Pancreas (tissue), 10 donors: ENCODE data around the gene IQSEC1. TPM values are rescaled to one million over a fixed set of nuclear protein-coding genes. Genes with fewer than 3 reads are reported as not detected.

Experiments
- ATAC-seq, 4 donors: fragments of 200-7000 bp; cut with Tn5 transposase; one replicate each; pipeline versions ENCODE4 v1.8.0 to v1.9.1; 2020; ENCODE audit warnings: mild to moderate bottlenecking in 4 of 4, moderate library complexity in 4 of 4
- DNase-seq, 6 donors: peaks; one replicate each; pipeline ENCODE4 v3.0.0-alpha.2; 2020
- FAIRE-seq: peaks from 2 replicates; lab custom pipeline; 2012; peaks lifted over from hg19 to GRCh38; lab: Jason Lieb, UNC
- H3K27ac ChIP-seq, 4 donors: fragments of 200-600 bp; sonication (generic); 1 replicate in 3 of 4; 2 replicates in 1 of 4; pipeline versions ENCODE4 v1.5.0 to v1.8.0; 2020
- H3K27me3 ChIP-seq, 4 donors: fragments of 200-600 bp; one replicate each; pipeline ENCODE4 v1.8.0; 2021
- H3K36me3 ChIP-seq, 3 donors: fragments of 200-600 bp; sonication (generic) in 1 of 3; one replicate each; pipeline versions ENCODE4 v1.5.0 to v1.8.0; 2020 to 2021
- H3K4me1 ChIP-seq, 3 donors: fragments of 200-600 bp; one replicate each; pipeline ENCODE4 v1.8.0; 2021
- H3K4me3 ChIP-seq, 4 donors: fragments of 200-600 bp; sonication (generic) in 2 of 4; one replicate each; pipeline versions ENCODE4 v1.5.0 to v1.8.0; 2020 to 2021
- H3K9me3 ChIP-seq, 4 donors: fragments of 200-600 bp; one replicate each; pipeline ENCODE4 v1.8.0; 2021
- WGBS, 2 donors: extraction: QIAGEN DNeasy Blood & Tissue Kit; methylation state at CpG; one replicate each; pipeline ENCODE4 v1.1.7; 2013; 5-methylcytosine and 5-hydroxymethylcytosine counted together
- intact Hi-C, 3 donors: fragments of 100-400 bp; cut with DNase I; formaldehyde crosslinking; loops; one replicate each; pipeline versions ENCODE4 v1.11.1 to v1.14.2; 2022
- polyA plus RNA-seq, 2 donors: library from polyadenylated mRNA; stranded (reverse); fragments of 200-250 nt; gene quantifications; one replicate each; pipeline ENCODE4 v1.2.3, GENCODE V29; 2013
- total RNA-seq, 6 donors: library from RNA; stranded (reverse); fragmentation: NEBNext Ultra II Directional in 4 of 6; extraction: Animal tissue kit (Norgen Biotek cat#: 25700) in 4 of 6; gene quantifications; one replicate each; pipeline versions ENCODE4 v1.2.1 to v1.2.4, GENCODE V29; 2021 to 2023
- TF ChIP-seq, protein P1 (sequence below), 4 donors: fragments of 200-600 bp; sonication (generic) in 3 of 4; IDR thresholded peaks; one replicate each; pipeline versions ENCODE4 v1.5.0 to v1.8.0; 2021; ENCODE audit warnings: antibody characterized with exemption in 4 of 4
- donor health status: healthy with polysubstance abuse.
- donor health status: DM: no; HTN: no; CAD: no; lungs with moderate emphysema.
- donor health status: DM: no; HTN: no; CAD: no.
- donor health status: control.
- donor health status: control.
- donor health status: Bipolar disorder and iron deficiency.
- donor health status: DM: yes; HTN: yes; CAD: no.
- donor health status: DM: no; HTN: no; CAD: no.
- donor health status: DM: no; HTN: no; CAD: no.
- donor health status: DM: yes; HTN: yes; CAD: no.

Gene IQSEC1
- total and polyA plus RNA-seq, 8 donors: 15.0 to 27.9 (median 23.1) TPM

DNA sequence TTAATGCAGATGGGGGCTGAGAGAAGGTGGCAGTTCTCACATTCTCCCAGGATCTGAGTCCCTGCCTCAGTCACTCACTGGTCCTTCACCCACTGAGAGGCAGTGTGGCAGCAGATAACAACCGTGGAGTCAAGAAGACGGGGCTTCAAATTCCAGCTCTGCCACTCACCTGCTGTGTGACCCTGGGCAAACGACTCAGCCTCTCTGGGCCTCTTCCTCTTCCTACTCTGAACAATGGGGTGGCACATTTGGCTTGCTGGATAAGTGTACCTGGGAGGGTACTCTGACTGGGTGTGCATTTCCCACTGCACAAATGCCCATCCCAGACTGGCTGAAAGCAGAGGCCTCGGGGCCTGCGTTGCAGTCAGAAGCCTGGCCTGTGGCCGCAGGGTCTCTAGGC, 10.0 kb upstream of the IQSEC1 start:
- H3K36me3 ChIP-seq: no peaks in the 10 kb centered on the region
- peaks cover under 1 to 6% (median 5%) of the 10 kb centered on the region in 3 donors for H3K4me1 ChIP-seq
- ATAC-seq (no peak), FAIRE-seq (no peak), DNase-seq (no peak)
- WGBS, 2 donors: 88 to 92% methylated on average over 6 of the region's 6 CpGs
- H3K4me3 ChIP-seq: no peak overlapping the region
- no peaks in the 10 kb centered on the region for H3K9me3 ChIP-seq
- no peak overlapping the region for H3K27ac ChIP-seq
- H3K27me3 ChIP-seq: no peaks in the 10 kb centered on the region
- intact Hi-C loops: no loop called here
- TF ChIP-seq, protein P1, sequence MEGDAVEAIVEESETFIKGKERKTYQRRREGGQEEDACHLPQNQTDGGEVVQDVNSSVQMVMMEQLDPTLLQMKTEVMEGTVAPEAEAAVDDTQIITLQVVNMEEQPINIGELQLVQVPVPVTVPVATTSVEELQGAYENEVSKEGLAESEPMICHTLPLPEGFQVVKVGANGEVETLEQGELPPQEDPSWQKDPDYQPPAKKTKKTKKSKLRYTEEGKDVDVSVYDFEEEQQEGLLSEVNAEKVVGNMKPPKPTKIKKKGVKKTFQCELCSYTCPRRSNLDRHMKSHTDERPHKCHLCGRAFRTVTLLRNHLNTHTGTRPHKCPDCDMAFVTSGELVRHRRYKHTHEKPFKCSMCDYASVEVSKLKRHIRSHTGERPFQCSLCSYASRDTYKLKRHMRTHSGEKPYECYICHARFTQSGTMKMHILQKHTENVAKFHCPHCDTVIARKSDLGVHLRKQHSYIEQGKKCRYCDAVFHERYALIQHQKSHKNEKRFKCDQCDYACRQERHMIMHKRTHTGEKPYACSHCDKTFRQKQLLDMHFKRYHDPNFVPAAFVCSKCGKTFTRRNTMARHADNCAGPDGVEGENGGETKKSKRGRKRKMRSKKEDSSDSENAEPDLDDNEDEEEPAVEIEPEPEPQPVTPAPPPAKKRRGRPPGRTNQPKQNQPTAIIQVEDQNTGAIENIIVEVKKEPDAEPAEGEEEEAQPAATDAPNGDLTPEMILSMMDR (IDR thresholded peaks at IDR 0.05): no peak

DNA sequence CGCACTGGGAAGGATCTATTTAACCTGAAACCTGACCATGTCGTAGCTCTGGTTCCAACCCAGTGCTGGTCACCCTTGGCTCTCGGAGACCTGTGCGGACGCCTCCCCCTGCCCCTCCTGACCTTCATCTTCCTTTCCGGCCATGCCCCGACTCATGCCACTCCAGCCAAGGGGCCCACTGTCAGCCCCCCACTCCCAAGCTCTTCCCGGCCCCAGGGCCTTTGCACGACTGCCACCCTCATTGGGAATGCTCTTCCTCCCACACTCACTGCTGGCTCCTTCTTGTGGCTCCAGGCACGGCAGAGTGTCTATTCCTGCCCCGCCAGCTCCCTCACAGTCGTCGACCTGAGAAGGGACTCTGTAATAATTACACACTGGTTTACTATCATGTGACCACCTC, 9.4 kb upstream of the IQSEC1 start:
- Histone ChIP-seq H3K9me3 (no peaks in the 10 kb centered on the region), H3K4me1 (peaks cover 4 to 11% (median 9%) of the 10 kb centered on the region in 3 donors), H3K36me3 (no peaks in the 10 kb centered on the region), H3K27me3 (no peaks in the 10 kb centered on the region), H3K4me3 (no peak overlapping the region), H3K27ac (no peak overlapping the region)
- DNase-seq: no peak
- TF ChIP-seq, protein P1 (IDR thresholded peaks at IDR 0.05): no peak
- intact Hi-C loops: no loop called here
- WGBS, 2 donors: 89 to 93% methylated on average over 13 of the region's 13 CpGs
- FAIRE-seq: no peak
- ATAC-seq: no peak

DNA sequence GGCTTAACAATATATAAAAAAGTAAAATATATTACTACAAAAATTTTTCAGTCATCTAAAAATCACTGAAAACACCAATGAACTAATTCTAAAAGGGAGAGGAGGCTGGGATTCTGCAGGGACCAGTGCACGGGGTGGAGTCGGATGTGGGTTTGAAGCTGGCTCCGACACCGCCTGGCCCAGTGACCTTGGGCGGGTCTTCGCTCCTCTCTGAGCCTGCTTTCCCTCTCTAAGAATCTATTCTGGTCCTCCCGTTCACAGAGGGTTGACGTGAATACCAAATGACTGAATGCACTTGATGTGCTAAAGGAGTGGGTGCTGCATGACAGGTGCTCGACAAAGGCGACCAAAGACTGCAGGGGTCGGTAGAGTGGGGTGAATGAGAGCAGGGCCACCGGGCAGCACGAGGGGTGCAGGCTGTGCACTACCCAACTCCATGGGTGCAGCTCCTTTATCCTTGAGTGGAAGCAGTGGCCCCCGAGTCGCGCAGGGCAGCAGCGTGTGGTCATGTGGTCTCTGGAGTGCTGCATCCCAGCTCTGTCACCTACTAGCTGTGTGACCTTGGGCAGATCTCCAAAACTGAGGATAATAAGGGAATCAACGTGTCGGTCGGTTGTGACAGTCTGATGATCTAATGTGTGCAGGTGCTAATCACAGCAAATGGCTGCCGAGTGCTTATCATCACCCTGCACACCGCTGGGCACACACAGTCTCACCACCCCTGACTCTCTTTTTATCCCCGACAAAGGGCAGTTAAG, 8.6 kb upstream of the IQSEC1 start:
- no peak overlapping the region for H3K27ac ChIP-seq
- H3K27me3 ChIP-seq: no peaks in the 10 kb centered on the region
- H3K4me3 ChIP-seq: no peak overlapping the region
- ATAC-seq: no peak
- peaks cover 4 to 11% (median 9%) of the 10 kb centered on the region in 3 donors for H3K4me1 ChIP-seq
- H3K9me3 ChIP-seq: no peaks in the 10 kb centered on the region
- 68 to 72% methylated on average over 23 of the region's 23 CpGs for WGBS, 2 donors
- no peak for DNase-seq
- intact Hi-C loops: no loop called here
- TF ChIP-seq, protein P1 (IDR thresholded peaks at IDR 0.05): no peak
- no peak for FAIRE-seq
- no peaks in the 10 kb centered on the region for H3K36me3 ChIP-seq

DNA sequence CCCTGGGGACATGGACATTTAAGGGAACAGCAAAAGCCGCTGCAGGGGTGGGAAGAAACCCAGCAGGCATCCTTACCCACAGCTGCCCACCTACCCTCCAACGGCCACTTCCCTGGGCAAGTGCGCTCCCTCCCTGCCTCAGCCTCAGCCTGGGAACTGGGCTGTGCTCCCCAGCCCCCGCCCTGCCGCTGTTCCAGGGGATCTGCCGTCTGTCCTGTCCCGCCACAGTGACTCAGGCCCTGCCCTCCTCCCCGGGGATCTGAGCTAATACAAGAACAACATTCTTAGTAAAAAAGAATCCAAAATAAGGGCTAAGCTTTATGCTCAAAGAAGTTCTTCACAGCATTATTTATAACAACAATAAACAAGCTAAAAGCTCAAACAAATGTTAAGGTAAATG, 7.4 kb upstream of the IQSEC1 start:
- Histone ChIP-seq H3K4me1 (peaks cover 4 to 11% (median 9%) of the 10 kb centered on the region in 3 donors), H3K4me3 (no peak overlapping the region), H3K27ac (no peak overlapping the region), H3K36me3 (no peaks in the 10 kb centered on the region), H3K27me3 (no peaks in the 10 kb centered on the region), H3K9me3 (no peaks in the 10 kb centered on the region)
- ATAC-seq (no peak), FAIRE-seq (no peak), DNase-seq (no peak)
- TF ChIP-seq, protein P1 (IDR thresholded peaks at IDR 0.05): no peak
- WGBS, 2 donors: 77 to 80% methylated on average over 8 of the region's 8 CpGs
- intact Hi-C loops: no loop called here

DNA sequence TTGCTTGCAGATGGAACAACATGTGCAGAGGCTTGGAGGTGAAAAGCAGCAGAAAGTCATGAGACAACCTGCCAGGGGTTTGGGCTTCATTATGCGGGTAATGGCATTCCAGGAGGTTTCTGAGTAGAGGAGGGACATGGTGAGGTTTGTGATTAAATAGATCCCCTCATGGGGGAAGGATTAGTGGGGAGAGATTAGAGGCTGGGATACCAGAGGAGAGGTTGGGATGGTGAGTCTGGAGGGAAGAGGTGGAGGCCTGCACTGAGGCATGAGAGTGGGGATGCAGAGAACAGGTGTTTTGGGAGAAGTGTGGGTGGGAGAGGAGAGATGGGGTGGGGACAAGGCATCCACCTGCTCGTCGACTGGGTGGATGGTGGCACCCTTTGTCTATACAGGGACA, 6.8 kb upstream of the IQSEC1 start:
- H3K27ac ChIP-seq: no peak overlapping the region
- intact Hi-C loops: no loop called here
- H3K9me3 ChIP-seq: no peaks in the 10 kb centered on the region
- no peak for ATAC-seq
- TF ChIP-seq, protein P1 (IDR thresholded peaks at IDR 0.05): no peak
- no peak for DNase-seq
- FAIRE-seq: no peak
- H3K27me3 ChIP-seq: no peaks in the 10 kb centered on the region
- H3K4me1 ChIP-seq: peaks cover 4 to 11% (median 9%) of the 10 kb centered on the region in 3 donors
- WGBS, 2 donors: 84 to 89% methylated on average over 3 of the region's 3 CpGs
- H3K4me3 ChIP-seq: no peak overlapping the region
- no peaks in the 10 kb centered on the region for H3K36me3 ChIP-seq
